Measurements from ENCODE around the gene DGKE.

The DGKE gene

GRCh38 chr17:56850591-56850990 is 16.6 kb downstream of the DGKE start:
- no peak for DNase-seq (ENCODE audit: low read depth)

GRCh38 chr17:56851008-56851407 is 17.1 kb downstream of the DGKE start:
- no peak for DNase-seq (ENCODE audit: low read depth)

DNA sequence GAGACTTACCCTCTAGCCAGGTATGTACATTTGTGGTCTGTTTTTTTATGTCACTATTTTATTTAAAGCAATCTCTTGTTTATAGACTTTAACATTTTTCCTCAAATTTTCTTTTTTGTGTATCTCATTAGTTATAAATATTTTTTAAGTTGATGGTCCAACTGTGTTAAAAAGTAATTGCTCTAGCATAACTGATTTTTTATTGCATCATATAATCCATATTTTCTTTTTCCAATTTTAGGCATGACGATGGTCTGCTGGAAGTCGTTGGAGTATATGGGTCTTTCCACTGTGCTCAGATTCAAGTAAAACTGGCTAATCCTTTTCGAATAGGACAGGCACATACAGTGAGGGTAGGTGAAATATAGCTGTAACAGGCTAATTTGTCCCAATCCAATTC is 27.9 kb downstream of the DGKE start:
- DNase-seq (ENCODE audit: low read depth): no peak

DNA sequence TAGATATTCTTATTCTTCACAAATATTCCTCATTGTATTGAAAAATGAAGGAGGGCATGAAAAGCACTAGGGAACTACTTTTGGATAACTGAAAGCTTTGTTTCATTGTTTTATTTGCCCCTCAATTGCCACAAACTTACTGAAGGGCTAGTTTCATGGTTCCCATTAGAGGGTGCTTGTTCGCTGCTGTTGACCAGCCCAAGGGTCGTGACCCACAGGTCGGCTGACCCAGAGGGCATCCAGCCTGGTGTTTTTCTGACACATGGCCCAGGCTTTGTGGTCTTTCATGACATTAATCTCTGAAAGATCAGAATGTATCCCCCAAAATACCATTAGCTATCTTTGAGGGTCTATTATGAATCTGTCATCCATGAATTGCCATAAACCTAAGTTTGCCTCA is 30.0 kb downstream of the DGKE start:
- DNase-seq (ENCODE audit: low read depth): no peak

DNA sequence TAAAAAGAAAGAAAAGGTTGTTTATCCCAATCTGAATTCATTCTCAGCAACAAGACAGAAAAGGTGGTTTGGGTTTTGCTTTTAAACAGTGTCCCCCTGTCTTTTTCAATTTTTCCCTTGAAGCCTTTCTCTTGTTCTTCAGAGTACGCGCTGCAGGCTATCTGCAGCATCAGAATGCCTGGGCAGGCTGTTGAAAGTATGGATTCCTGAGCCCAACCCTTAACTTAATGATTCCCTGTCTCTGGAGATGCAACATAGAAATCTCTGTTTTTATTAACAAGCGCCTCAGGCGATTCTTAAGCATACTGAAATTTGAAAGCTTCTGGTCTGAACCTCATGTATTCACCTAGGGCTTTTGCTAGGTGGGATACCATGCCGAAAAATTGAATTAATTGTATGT is 32.1 kb downstream of the DGKE start:
- DNase-seq (ENCODE audit: low read depth): no peak

- no peak for DNase-seq (ENCODE audit: low read depth)
These were observed 32.5 kb downstream of the DGKE start for GRCh38 chr17:56866496-56866895.

GRCh38 chr17:56867948-56868376 is 34.0 kb downstream of the DGKE start:
- peak; percentile 15 for DNase-seq (ENCODE audit: low read depth)

DNA sequence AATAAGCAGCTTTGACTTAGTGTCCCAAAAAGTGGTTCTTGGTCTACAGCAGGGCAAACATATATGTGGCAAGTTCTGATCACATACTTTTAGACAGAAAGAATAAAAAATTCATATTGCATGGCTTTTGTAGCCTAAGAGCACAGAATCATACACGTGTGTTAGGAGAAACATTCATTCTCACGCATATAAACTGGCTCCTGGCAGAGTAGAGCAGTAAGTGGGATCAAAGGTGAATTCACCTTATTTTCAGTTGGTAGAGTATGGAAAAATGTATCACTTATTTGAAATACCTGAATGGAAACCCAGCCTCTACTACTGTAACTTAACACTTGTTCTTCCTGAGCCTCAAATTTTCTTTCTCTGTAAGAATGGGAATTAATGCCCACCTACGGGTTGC is 34.8 kb downstream of the DGKE start:
- no peak for DNase-seq (ENCODE audit: low read depth)

GRCh38 chr17:56870081-56870651 is 36.2 kb downstream of the DGKE start:
- DNase-seq (ENCODE audit: low read depth): no peak

- no peak for DNase-seq (ENCODE audit: low read depth)
These were observed 42.8 kb downstream of the DGKE start for GRCh38 chr17:56876766-56877179.

DNA sequence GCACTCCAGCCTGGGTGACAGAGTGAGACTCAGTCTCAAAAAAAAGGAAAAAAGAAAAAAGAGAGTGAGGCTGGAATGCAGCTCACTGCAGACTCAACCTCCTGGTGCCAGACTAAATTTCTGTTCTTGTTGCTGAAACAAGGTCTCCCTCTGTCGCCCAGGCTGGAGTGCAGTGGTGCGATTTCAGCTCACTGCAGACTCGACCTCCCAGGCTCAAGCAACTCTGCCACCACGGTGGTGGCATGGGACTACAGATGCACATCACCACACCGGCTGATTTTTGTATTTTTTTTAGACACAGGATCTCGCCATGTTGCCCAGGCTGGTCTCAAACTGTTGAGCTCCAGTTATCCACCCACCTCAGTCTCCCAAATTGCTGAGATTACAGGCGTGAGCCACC is 45.3 kb downstream of the DGKE start:
- DNase-seq (ENCODE audit: low read depth): no peak

DNA sequence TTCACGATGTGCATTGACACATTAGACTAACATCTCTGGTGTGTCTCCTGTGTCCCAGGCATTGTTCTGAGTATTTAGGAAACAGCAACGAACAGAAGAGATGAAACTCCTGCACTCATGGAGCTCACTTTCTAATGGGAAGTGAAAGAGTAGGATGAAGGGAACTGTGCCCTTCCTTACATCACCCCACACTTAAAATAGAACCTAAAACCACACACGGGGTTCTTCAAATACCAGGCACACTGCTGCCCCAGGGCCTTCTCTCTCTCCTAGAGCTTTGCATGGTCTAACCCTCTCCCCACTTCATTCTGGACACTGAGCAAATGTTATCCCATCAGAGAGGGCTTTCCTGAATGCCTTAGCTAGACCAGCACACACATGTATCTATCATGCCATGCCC is 46.2 kb downstream of the DGKE start:
- DNase-seq (ENCODE audit: low read depth): no peak

DNA sequence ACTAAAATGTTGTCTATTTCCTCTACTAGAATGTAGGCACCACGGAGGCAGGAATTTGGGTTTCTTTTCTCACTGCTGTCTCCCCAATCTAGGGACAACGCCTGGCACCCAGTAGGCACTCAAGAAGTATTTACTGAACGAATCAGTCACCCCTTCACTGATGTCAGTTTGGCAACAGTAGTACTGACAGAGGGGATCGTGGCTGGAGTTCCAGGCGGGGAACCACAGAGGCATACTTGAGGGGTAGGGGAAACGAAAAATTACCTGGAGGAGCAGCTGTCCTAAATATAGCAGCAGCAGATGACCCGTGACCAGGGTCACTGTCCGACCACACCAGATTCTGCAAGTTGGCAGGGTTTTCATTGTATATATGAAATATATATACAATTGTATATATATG is 46.6 kb downstream of the DGKE start:
- DNase-seq (ENCODE audit: low read depth): no peak

DNA sequence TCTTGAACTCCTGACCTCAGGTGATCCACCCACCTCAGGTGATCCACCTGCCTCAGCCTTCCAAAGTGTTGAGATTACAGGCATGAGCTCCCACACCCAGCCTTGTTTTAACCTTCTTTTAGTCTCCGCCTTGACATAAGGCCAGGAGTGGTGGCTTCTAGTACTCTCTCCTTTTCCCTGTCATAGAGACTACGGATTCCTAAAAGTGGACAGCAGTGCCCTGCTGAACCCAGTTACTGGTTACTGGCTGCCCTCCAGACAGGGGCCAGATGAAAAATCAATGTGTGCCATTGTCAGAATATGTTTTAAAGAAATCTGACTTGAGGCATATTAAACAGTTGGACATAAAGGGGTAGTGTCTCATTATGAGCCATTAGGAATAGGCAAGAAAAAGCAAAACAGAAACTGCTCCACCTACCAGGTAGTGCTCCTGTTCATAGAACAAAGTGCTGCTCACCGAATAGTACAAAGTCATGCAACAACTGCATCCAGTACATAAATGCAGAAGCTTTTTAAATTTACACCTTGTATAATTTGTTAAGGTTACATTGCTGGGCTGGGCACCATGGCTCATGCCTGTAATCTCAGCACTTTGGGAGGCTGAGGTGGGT is 47.8 kb downstream of the DGKE start:
- DNase-seq (ENCODE audit: low read depth): no peak

GRCh38 chr17:56883616-56884015 is 49.7 kb downstream of the DGKE start:
- no peak for DNase-seq (ENCODE audit: low read depth)

DNA sequence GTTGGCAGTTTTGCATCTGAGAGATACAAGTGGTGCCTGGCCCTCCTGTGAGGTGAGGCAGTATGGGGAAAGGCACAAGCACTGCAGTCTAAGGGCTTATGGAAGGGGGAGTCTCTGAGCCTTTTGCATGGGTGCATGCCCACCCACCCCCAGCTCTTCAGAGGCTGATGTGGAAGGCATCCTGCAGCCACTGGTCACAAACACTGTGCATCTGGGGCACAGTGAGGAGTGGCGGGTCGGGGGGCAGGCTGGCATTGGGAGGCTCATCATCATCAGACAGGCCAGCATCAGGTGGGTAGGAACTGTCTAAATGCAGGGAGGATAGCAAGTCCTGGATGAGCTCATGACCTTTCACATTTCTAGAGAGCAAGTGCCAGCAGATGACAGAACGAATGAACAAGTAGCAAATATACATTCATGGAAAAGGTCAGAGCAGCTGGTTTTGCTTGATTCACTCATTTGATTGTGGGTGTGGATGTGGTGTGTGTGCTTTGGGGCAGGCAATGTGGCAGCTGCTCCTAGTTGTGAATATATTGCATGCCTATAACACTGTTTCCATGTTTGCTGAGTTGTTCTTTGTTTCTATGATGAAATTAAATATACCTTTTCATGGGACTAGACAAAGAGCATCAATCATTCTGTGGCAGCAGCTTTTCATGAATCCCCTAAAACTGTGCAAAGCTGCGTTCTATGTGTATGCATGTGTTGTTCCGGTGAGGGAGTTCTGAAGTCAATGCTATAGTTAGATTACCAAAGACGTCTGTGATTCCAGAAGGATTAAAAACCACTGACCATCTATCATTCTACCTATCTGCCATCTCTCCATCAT is 50.7 kb downstream of the DGKE start:
- no peak for DNase-seq (ENCODE audit: low read depth)

GRCh38 chr17:56885312-56885657 is 51.3 kb downstream of the DGKE start:
- no peak for DNase-seq (ENCODE audit: low read depth)

GRCh38 chr17:56886288-56886731 is 52.4 kb downstream of the DGKE start:
- DNase-seq (ENCODE audit: low read depth): no peak

GRCh38 chr17:56887105-56887504 is 53.2 kb downstream of the DGKE start:
- no peak for DNase-seq (ENCODE audit: low read depth)

DNA sequence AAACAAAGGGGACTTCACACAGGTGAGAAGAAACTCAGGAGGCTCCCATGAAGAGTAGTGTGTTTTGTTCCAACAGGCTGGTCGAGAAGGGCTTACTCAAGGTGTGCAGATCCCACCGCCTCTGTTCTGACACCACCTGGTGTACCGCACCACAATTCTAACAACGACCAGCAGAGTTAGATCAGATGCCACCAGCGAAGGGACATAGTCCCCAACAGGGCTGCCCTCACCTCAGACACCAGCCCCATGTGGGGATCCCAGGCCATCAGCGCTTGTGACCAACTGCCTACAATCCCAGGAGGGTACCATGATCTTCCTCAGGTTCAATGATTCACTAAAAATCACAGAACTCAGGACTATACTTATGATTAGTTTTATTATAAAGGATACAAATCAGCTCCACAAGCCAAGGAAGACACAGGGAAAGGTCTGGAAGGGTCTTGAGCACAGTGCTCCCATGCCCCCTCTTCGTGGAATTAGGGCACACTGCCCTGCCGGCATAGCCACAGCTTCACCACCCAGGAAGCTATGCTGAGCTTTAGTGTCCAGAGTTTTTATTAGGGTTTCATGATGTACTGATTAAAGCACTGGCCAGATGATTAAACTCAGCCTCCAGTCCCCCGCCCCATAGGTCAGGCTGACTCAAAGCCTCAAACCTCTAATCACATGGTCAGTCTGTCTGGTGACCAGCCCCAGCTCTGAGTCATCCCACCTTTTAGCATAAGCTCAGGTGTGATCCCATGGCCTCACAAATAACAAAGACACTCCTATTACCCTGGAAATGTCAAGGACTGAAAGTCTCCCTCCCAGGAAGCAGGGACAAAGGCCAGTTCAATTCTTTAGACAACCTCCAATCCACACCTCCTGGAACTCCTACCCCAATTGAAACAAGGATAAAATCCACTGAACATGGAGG is 53.9 kb downstream of the DGKE start:
- no peak for DNase-seq (ENCODE audit: low read depth)

GRCh38 chr17:56890390-56890789 is 56.4 kb downstream of the DGKE start:
- DNase-seq (ENCODE audit: low read depth): no peak

- no peak for DNase-seq (ENCODE audit: low read depth)
These were observed 57.1 kb downstream of the DGKE start for GRCh38 chr17:56890906-56891674.

All from GM04504 (cell line).